ENCODE results near the gene INF2.
A peak's percentile ranks its signal among the peaks of the same experiment; 100 is the strongest.

The INF2 gene

GRCh38 chr14:104706733-104707607, 17.6 kb downstream of the INF2 start:
- no peak for DNase-seq

GRCh38 chr14:104707608-104708595, 18.5 kb downstream of the INF2 start:
- DNase-seq: no peak

GRCh38 chr14:104708606-104709268, 19.3 kb downstream of the INF2 start:
- DNase-seq: peak; percentile 76

- DNase-seq: no peak
Measured at GRCh38 chr14:104709387-104710039, 20.1 kb downstream of the INF2 start.

GRCh38 chr14:104710071-104710735, 20.8 kb downstream of the INF2 start:
- no peak for DNase-seq

- no peak for DNase-seq
Measured at GRCh38 chr14:104712881-104713734, 23.7 kb downstream of the INF2 start.

- no peak for DNase-seq
Measured at GRCh38 chr14:104714066-104714465, 24.6 kb downstream of the INF2 start.

GRCh38 chr14:104714681-104715080, 25.3 kb downstream of the INF2 start:
- no peak for DNase-seq

- no peak for DNase-seq
Measured at GRCh38 chr14:104715416-104715815, 26.0 kb downstream of the INF2 start.

- no peak for DNase-seq
Measured at GRCh38 chr14:104715871-104716270, 26.5 kb downstream of the INF2 start.

GRCh38 chr14:104717137-104717536, 27.7 kb downstream of the INF2 start:
- DNase-seq: no peak

GRCh38 chr14:104717646-104718045, 28.2 kb downstream of the INF2 start:
- no peak for DNase-seq

- DNase-seq: no peak
Measured at GRCh38 chr14:104718147-104718546, 28.7 kb downstream of the INF2 start.

- DNase-seq: no peak
Measured at GRCh38 chr14:104718871-104719270, 29.5 kb downstream of the INF2 start.

GRCh38 chr14:104719343-104719742, 29.9 kb downstream of the INF2 start:
- no peak for DNase-seq

GRCh38 chr14:104721505-104722431, 32.4 kb downstream of the INF2 start:
- DNase-seq: no peak

- no peak for DNase-seq
Measured at GRCh38 chr14:104722938-104723650, 33.7 kb downstream of the INF2 start.

GRCh38 chr14:104723651-104724406, 34.4 kb downstream of the INF2 start, which contains the start of gene ADSS1:
ADSS1 (plus strand) TSS chr14:104724229; CDS start chr14:104724271, 42 bp downstream.
- DNase-seq: peak; percentile 60
